A549 (cell line): ENCODE data around the gene SPATS2. TPM values are rescaled to one million over a fixed set of nuclear protein-coding genes. Genes with fewer than 3 reads are reported as not detected.

Source experiments
- ATAC-seq, 2 experiments: fragments of 200-7000 bp in 1 of 2; fragments of >200 bp in 1 of 2; cut with Nextera tagmentation in 1 of 2; cut with Tn5 transposase in 1 of 2; 3 replicates each; pipeline versions ENCODE4 v1.8.0 to v1.9.1; 2018 to 2020; ENCODE audit warnings: mild to moderate bottlenecking in 1 of 2, moderate library complexity in 1 of 2
- CTCF ChIA-PET: fragments of 300-600 bp; sonication (Branson Sonifier 250); formaldehyde crosslinking; extraction: SDS; loops from one replicate; lab custom pipeline; 2021; ENCODE audit warnings: antibody characterized with exemption, inconsistent platforms; lab: Yijun Ruan, JAX
- POLR2A ChIA-PET: fragments of 350-600 bp; formaldehyde crosslinking; extraction: SDS; loops from one replicate; lab custom pipeline; 2021; ENCODE audit warnings: antibody characterized with exemption, inconsistent platforms; lab: Yijun Ruan, JAX
- DNase-seq, 2 experiments: peaks; one replicate each; pipeline versions ENCODE4 v3.0.0 to v3.0.0-alpha.2; 2011 to 2016; ENCODE audit warnings: low read depth in 1 of 2, low spot score in 1 of 2
- FAIRE-seq: peaks from 2 replicates; lab custom pipeline; 2011; peaks lifted over from hg19 to GRCh38; lab: Jason Lieb, UNC
- H3K27ac ChIP-seq, 2 experiments: fragments of >200 bp; sonication (Bioruptor Twin); formaldehyde crosslinking; 3 replicates each; pipeline ENCODE4 v1.5.1; 2016 to 2017
- H3K4me1 ChIP-seq: fragments of >200 bp; sonication (Bioruptor Twin); formaldehyde crosslinking; 3 replicates; pipeline ENCODE4 v1.6.1; 2016
- H3K4me2 ChIP-seq: fragments of >200 bp; sonication (Bioruptor Twin); formaldehyde crosslinking; 3 replicates; pipeline ENCODE4 v1.6.1; 2016
- H3K4me3 ChIP-seq: fragments of >200 bp; sonication (Bioruptor Twin); formaldehyde crosslinking; 3 replicates; pipeline ENCODE4 v1.5.1; 2016
- H3K9me3 ChIP-seq: fragments of >200 bp; sonication (Bioruptor Twin); formaldehyde crosslinking; 3 replicates; pipeline ENCODE4 v1.6.1; 2016
- BHLHE40 ChIP-seq: IDR thresholded peaks from 2 replicates; pipeline ENCODE4 v1.6.1; 2012; ENCODE audit warnings: low read depth, low read length, inconsistent platforms
- CBX2 ChIP-seq: fragments of 200-600 bp; sonication (generic); IDR thresholded peaks from 2 replicates; pipeline ENCODE4 v1.6.1; 2016; ENCODE audit warnings: low read depth, mild to moderate bottlenecking, borderline replicate concordance
- CBX8 ChIP-seq: fragments of 200-600 bp; sonication (generic); IDR thresholded peaks from 2 replicates; pipeline ENCODE4 v1.6.1; 2016
- CHD2 ChIP-seq: fragments of 150-350 bp; IDR thresholded peaks from 2 replicates; pipeline ENCODE4 v1.6.1; 2014; ENCODE audit warnings: low read length; ENCODE audit not compliant: partially characterized antibody
- CHD4 ChIP-seq: fragments of 200-600 bp; sonication (generic); IDR thresholded peaks from 2 replicates; pipeline ENCODE4 v1.6.1; 2016; ENCODE audit warnings: antibody characterized with exemption, mild to moderate bottlenecking, borderline replicate concordance
- EHF ChIP-seq: fragments of 250-450 bp; sonication (Bioruptor Pico); IDR thresholded peaks from 2 replicates; pipeline ENCODE4 v1.5.0; 2020; ENCODE audit warnings: mild to moderate bottlenecking
- EP300 ChIP-seq, 2 experiments: fragments of >200 bp; sonication (Bioruptor Twin); formaldehyde crosslinking; IDR thresholded peaks; 2 replicates in 1 of 2; 3 replicates in 1 of 2; pipeline ENCODE4 v1.6.1; 2016 to 2017
- GATA3 ChIP-seq: IDR thresholded peaks from 2 replicates; pipeline ENCODE4 v1.6.1; 2012; ENCODE audit warnings: borderline replicate concordance
- HDAC2 ChIP-seq: fragments of 200-600 bp; sonication (generic); IDR thresholded peaks from 2 replicates; pipeline ENCODE4 v1.6.1; 2016
- HOXB5 ChIP-seq: fragments of 250-450 bp; sonication (Bioruptor Pico); IDR thresholded peaks from 2 replicates; pipeline ENCODE4 v1.5.0; 2020; ENCODE audit warnings: mild to moderate bottlenecking, moderate library complexity
- JUN ChIP-seq, 2 experiments: fragments of >200 bp; sonication (Bioruptor Twin); formaldehyde crosslinking; IDR thresholded peaks; 2 replicates in 1 of 2; 3 replicates in 1 of 2; pipeline ENCODE4 v1.6.1; 2016 to 2017
- POLR2AphosphoS2 ChIP-seq: conservative IDR thresholded peaks from 2 replicates; pipeline ENCODE4 v1.6.1; 2012; ENCODE audit warnings: low read length, improper control_type of control experiment, inconsistent platforms
- RCOR1 ChIP-seq: fragments of 150-350 bp; IDR thresholded peaks from 2 replicates; pipeline ENCODE4 v1.6.1; 2014; ENCODE audit warnings: antibody characterized with exemption, low read length, low read depth
- RFX5 ChIP-seq: fragments of 450-650 bp; IDR thresholded peaks from 2 replicates; pipeline ENCODE4 v1.7.1; 2014; ENCODE audit warnings: antibody characterized with exemption, mild to moderate bottlenecking, moderate library complexity
- RNF2 ChIP-seq: fragments of 200-600 bp; sonication (generic); IDR thresholded peaks from 2 replicates; pipeline ENCODE4 v1.6.1; 2016; ENCODE audit warnings: low read depth, mild to moderate bottlenecking, antibody characterized with exemption, moderate library complexity, borderline replicate concordance
- ZC3H11A ChIP-seq: fragments of 450-650 bp; IDR thresholded peaks from 2 replicates; pipeline ENCODE4 v1.6.1; 2014; ENCODE audit warnings: antibody characterized with exemption, mild to moderate bottlenecking
- ZSCAN20 ChIP-seq: fragments of 250-450 bp; sonication (Bioruptor Pico); IDR thresholded peaks from 2 replicates; pipeline ENCODE4 v1.8.0; 2022; ENCODE audit warnings: mild to moderate bottlenecking, moderate library complexity
- WGBS: methylation state at CpG from one replicate; pipeline ENCODE4 v1.1.6; 2017; ENCODE audit errors: missing lambda C conversion rate; 5-methylcytosine and 5-hydroxymethylcytosine counted together
- polyA plus RNA-seq, 4 experiments: library from polyadenylated mRNA; depleted of rRNA in 3 of 4; stranded (reverse); fragments of >200 nt; fragmentation: RNase III in 1 of 4; extraction: RNeasy Plus Mini Kit Qiagen cat#74134 plus additional on column Dnase treatment in 1 of 4; gene quantifications; 2 replicates in 3 of 4; 3 replicates in 1 of 4; pipeline ENCODE4 v1.2.3, GENCODE V29; 2011 to 2017
- TF ChIP-seq, protein P1 (sequence below): fragments of >200 bp; sonication (Bioruptor Twin); formaldehyde crosslinking; IDR thresholded peaks from 3 replicates; pipeline ENCODE4 v1.5.1; 2016
- TF ChIP-seq, protein P2 (sequence below): fragments of 250-450 bp; sonication (Bioruptor Pico); IDR thresholded peaks from 2 replicates; pipeline ENCODE4 v1.5.0; 2021; ENCODE audit warnings: mild to moderate bottlenecking, moderate library complexity, borderline replicate concordance
- TF ChIP-seq, protein P3 (sequence below): fragments of >200 bp; sonication (Bioruptor Twin); formaldehyde crosslinking; IDR thresholded peaks from 3 replicates; pipeline ENCODE4 v1.6.1; 2016
- TF ChIP-seq, protein P4 (sequence below): fragments of 250-450 bp; sonication (Bioruptor Pico); IDR thresholded peaks from 2 replicates; pipeline ENCODE4 v1.5.0; 2020; ENCODE audit warnings: low read depth, mild to moderate bottlenecking, moderate library complexity
- TF ChIP-seq, protein P5 (sequence below): IDR thresholded peaks from 2 replicates; pipeline ENCODE4 v1.6.1; 2012; ENCODE audit warnings: low read depth, borderline replicate concordance
- TF ChIP-seq, protein P6 (sequence below): fragments of 150-350 bp; IDR thresholded peaks from 2 replicates; pipeline ENCODE4 v1.6.1; 2014; ENCODE audit warnings: low read depth, mild to moderate bottlenecking, low read length
- TF ChIP-seq, protein P7 (sequence below): fragments of >200 bp; sonication (Bioruptor Twin); formaldehyde crosslinking; IDR thresholded peaks from 2 replicates; pipeline ENCODE4 v1.6.1; 2016
- TF ChIP-seq, protein P8 (sequence below): fragments of 450-650 bp; IDR thresholded peaks from 2 replicates; pipeline ENCODE4 v1.6.1; 2014; ENCODE audit warnings: antibody characterized with exemption

The SPATS2 gene
- polyA plus RNA-seq, 2 of the 4 experiments (the other 2 are of a cell fraction): 37.7 to 154 TPM

DNA sequence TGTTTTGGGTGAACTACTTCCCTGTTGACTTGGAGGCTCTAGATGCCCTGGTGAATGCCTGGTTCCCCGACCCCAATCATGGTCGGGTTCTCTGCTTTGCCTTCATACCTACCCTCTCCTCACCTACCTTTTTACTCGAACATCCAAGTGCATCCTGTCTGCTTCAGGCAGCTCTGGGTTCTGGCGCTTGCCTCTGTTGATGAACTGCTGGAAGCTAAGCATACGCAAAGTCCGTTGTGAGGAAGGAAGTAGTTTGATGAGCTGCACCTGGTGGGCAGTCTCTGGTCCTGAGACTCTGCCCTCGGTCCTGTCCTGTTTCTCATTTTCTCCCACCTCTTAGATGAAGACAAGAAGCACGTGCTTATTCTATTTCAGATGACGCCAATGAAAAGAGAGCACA is 185.2 kb downstream of the SPATS2 start:
- CTCF ChIA-PET: interaction anchor here (0.8 to 11.4 kb wide), 19 partner anchors 8 to 287 kb away, joined by 3 to 91 read pairs (median 20); partner anchors contain the start of genes KCNH3, MCRS1 and TUBA1C
- Histone ChIP-seq H3K9me3 (no peaks in the 10 kb centered on the region), H3K4me2 (no peak overlapping the region), H3K4me3 (no peak overlapping the region), H3K27ac (no peak overlapping the region), H3K4me1 (no peaks in the 10 kb centered on the region)
- 75% methylated on average over 9 of the region's 9 CpGs for WGBS
- TF ChIP-seq, protein P1, sequence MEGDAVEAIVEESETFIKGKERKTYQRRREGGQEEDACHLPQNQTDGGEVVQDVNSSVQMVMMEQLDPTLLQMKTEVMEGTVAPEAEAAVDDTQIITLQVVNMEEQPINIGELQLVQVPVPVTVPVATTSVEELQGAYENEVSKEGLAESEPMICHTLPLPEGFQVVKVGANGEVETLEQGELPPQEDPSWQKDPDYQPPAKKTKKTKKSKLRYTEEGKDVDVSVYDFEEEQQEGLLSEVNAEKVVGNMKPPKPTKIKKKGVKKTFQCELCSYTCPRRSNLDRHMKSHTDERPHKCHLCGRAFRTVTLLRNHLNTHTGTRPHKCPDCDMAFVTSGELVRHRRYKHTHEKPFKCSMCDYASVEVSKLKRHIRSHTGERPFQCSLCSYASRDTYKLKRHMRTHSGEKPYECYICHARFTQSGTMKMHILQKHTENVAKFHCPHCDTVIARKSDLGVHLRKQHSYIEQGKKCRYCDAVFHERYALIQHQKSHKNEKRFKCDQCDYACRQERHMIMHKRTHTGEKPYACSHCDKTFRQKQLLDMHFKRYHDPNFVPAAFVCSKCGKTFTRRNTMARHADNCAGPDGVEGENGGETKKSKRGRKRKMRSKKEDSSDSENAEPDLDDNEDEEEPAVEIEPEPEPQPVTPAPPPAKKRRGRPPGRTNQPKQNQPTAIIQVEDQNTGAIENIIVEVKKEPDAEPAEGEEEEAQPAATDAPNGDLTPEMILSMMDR: no peak
- TF ChIP-seq, protein P2, sequence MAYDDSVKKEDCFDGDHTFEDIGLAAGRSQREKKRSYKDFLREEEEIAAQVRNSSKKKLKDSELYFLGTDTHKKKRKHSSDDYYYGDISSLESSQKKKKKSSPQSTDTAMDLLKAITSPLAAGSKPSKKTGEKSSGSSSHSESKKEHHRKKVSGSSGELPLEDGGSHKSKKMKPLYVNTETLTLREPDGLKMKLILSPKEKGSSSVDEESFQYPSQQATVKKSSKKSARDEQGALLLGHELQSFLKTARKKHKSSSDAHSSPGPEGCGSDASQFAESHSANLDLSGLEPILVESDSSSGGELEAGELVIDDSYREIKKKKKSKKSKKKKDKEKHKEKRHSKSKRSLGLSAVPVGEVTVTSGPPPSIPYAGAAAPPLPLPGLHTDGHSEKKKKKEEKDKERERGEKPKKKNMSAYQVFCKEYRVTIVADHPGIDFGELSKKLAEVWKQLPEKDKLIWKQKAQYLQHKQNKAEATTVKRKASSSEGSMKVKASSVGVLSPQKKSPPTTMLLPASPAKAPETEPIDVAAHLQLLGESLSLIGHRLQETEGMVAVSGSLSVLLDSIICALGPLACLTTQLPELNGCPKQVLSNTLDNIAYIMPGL (CRISPR knock-in tag): no peak
- TF ChIP-seq CBX8 (no peak), JUN (IDR thresholded peaks at IDR 0.05) (no peak), GATA3 (no peak), RCOR1 (no peak), RNF2 (no peak), POLR2AphosphoS2 (no peak), CHD2 (no peak), CBX2 (no peak)
- TF ChIP-seq, protein P3, sequence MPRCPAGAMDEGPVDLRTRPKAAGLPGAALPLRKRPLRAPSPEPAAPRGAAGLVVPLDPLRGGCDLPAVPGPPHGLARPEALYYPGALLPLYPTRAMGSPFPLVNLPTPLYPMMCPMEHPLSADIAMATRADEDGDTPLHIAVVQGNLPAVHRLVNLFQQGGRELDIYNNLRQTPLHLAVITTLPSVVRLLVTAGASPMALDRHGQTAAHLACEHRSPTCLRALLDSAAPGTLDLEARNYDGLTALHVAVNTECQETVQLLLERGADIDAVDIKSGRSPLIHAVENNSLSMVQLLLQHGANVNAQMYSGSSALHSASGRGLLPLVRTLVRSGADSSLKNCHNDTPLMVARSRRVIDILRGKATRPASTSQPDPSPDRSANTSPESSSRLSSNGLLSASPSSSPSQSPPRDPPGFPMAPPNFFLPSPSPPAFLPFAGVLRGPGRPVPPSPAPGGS: no peak
- TF ChIP-seq, protein P4, sequence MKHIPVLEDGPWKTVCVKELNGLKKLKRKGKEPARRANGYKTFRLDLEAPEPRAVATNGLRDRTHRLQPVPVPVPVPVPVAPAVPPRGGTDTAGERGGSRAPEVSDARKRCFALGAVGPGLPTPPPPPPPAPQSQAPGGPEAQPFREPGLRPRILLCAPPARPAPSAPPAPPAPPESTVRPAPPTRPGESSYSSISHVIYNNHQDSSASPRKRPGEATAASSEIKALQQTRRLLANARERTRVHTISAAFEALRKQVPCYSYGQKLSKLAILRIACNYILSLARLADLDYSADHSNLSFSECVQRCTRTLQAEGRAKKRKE (CRISPR knock-in tag): no peak
- TF ChIP-seq, protein P5, sequence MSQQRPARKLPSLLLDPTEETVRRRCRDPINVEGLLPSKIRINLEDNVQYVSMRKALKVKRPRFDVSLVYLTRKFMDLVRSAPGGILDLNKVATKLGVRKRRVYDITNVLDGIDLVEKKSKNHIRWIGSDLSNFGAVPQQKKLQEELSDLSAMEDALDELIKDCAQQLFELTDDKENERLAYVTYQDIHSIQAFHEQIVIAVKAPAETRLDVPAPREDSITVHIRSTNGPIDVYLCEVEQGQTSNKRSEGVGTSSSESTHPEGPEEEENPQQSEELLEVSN: no peak
- TF ChIP-seq, protein P6, sequence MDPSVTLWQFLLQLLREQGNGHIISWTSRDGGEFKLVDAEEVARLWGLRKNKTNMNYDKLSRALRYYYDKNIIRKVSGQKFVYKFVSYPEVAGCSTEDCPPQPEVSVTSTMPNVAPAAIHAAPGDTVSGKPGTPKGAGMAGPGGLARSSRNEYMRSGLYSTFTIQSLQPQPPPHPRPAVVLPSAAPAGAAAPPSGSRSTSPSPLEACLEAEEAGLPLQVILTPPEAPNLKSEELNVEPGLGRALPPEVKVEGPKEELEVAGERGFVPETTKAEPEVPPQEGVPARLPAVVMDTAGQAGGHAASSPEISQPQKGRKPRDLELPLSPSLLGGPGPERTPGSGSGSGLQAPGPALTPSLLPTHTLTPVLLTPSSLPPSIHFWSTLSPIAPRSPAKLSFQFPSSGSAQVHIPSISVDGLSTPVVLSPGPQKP: no peak
- TF ChIP-seq, protein P7, sequence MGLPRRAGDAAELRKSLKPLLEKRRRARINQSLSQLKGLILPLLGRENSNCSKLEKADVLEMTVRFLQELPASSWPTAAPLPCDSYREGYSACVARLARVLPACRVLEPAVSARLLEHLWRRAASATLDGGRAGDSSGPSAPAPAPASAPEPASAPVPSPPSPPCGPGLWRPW: no peak
- FAIRE-seq: no peak
- ATAC-seq: no peak
- DNase-seq: no peak
- POLR2A ChIA-PET: interaction anchor here (1.3 kb wide), 1 partner anchor 15 kb away, joined by 5 read pairs; no protein-coding TSS in a partner anchor

DNA sequence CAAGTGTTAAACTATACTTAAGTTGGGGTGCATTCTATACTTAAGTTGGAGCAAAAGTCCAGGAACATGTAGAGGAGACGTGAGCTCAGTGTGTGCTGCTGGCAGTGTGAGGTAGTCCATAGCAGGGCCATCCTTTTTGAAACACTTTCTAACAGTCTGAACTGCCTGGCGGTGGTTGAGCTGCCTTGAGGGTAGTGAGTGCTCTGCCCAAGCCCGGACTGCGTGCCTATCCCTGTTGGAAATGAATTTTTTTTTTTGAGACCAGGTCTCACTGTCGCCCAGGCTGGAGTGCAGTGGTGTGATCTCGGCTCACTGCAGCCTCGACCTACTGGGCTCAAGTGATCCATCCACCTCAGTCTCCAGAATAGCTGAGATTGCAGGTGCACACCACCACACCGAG is 185.6 kb downstream of the SPATS2 start:
- no peak overlapping the region for H3K27ac ChIP-seq
- DNase-seq: no peak
- H3K4me1 ChIP-seq: no peaks in the 10 kb centered on the region
- no peak for FAIRE-seq
- 80% methylated on average over 8 of the region's 8 CpGs for WGBS
- ChIA-PET POLR2A (interaction anchor here (1.1 to 1.3 kb wide), 2 partner anchors 14 to 205 kb away, joined by 3 to 5 read pairs; no protein-coding TSS in a partner anchor), CTCF (interaction anchor here (0.5 to 11.4 kb wide), 28 partner anchors 8 to 589 kb away, joined by 3 to 91 read pairs (median 5); partner anchors contain the start of genes KCNH3, MCRS1 and TUBA1C)
- no peak for ATAC-seq
- H3K9me3 ChIP-seq: no peaks in the 10 kb centered on the region
- TF ChIP-seq CHD4 (no peak), RFX5 (no peak), BHLHE40 (no peak), EP300 (IDR thresholded peaks at IDR 0.05) (no peak), ZC3H11A (no peak), RNF2 (no peak), HDAC2 (no peak), HOXB5 (no peak), CHD2 (no peak), EHF (no peak), ZSCAN20 (no peak)
- TF ChIP-seq, protein P8, sequence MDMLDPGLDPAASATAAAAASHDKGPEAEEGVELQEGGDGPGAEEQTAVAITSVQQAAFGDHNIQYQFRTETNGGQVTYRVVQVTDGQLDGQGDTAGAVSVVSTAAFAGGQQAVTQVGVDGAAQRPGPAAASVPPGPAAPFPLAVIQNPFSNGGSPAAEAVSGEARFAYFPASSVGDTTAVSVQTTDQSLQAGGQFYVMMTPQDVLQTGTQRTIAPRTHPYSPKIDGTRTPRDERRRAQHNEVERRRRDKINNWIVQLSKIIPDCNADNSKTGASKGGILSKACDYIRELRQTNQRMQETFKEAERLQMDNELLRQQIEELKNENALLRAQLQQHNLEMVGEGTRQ: no peak
- no peak overlapping the region for H3K4me3 ChIP-seq
- H3K4me2 ChIP-seq: no peak overlapping the region
